Fibroblast of lung (primary cell): ENCODE results near the gene NOM1.

Source experiments
- CTCF ChIP-seq, 2 donors: IDR thresholded peaks in 1 of 2; conservative IDR thresholded peaks in 1 of 2; 1 replicate in 1 of 2; 2 replicates in 1 of 2; pipeline ENCODE4 v1.5.1; 2011 to 2012; ENCODE audit warnings: low read length in 2 of 2, control low read depth in 1 of 2, inconsistent platforms in 1 of 2, low read depth in 1 of 2, mild to moderate bottlenecking in 1 of 2
- EZH2 ChIP-seq: IDR thresholded peaks from 2 replicates; pipeline ENCODE4 v1.5.1; 2012; ENCODE audit warnings: low read length, control low read depth, mild to moderate bottlenecking; ENCODE audit errors: missing control alignments

- TF ChIP-seq EZH2 (no peak), CTCF (conservative IDR thresholded peaks at IDR 0.05 in 1 of 2, IDR thresholded peaks at IDR 0.05 in 1 of 2; ENCODE audit: low read depth in 1 of 2, low read length in 2 of 2) (no peak)
Observed at GRCh38 chr7:156928406-156928747, 21.1 kb upstream of the NOM1 start.
